Keratinocyte (primary cell): ENCODE results near the gene OR10R2.

Experiments used
- EZH2 ChIP-seq: IDR thresholded peaks from one replicate; pipeline ENCODE4 v1.6.1; 2012; ENCODE audit warnings: inconsistent platforms, mild to moderate bottlenecking, low read length, moderate library complexity
- TF ChIP-seq, protein P1 (sequence below), 3 experiments: IDR thresholded peaks in 1 of 3; conservative IDR thresholded peaks in 1 of 3; optimal IDR thresholded peaks in 1 of 3; 2 replicates in 2 of 3; 3 replicates in 1 of 3; pipeline versions ENCODE3 to v1.5.1; 2011; ENCODE audit warnings: low read length in 3 of 3, mild to moderate bottlenecking in 3 of 3, moderate library complexity in 2 of 3, control low read depth in 1 of 3, inconsistent platforms in 1 of 3; ENCODE audit not compliant: insufficient read depth in 2 of 3; ENCODE audit errors: extremely low read depth in 1 of 3

GRCh38 chr1:158445376-158445775 lies 26.6 kb upstream of the OR10R2 start:
- TF ChIP-seq, protein P1, sequence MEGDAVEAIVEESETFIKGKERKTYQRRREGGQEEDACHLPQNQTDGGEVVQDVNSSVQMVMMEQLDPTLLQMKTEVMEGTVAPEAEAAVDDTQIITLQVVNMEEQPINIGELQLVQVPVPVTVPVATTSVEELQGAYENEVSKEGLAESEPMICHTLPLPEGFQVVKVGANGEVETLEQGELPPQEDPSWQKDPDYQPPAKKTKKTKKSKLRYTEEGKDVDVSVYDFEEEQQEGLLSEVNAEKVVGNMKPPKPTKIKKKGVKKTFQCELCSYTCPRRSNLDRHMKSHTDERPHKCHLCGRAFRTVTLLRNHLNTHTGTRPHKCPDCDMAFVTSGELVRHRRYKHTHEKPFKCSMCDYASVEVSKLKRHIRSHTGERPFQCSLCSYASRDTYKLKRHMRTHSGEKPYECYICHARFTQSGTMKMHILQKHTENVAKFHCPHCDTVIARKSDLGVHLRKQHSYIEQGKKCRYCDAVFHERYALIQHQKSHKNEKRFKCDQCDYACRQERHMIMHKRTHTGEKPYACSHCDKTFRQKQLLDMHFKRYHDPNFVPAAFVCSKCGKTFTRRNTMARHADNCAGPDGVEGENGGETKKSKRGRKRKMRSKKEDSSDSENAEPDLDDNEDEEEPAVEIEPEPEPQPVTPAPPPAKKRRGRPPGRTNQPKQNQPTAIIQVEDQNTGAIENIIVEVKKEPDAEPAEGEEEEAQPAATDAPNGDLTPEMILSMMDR (optimal IDR thresholded peaks at IDR 0.05 in 1 of 3, IDR thresholded peaks at IDR 0.05 in 1 of 3, conservative IDR thresholded peaks at IDR 0.05 in 1 of 3; ENCODE audit: extremely low read depth in 1 of 3, insufficient read depth in 2 of 3, low read length in 3 of 3), result no peak
- TF ChIP-seq EZH2, result no peak
